HG03521 (cell line): Measurements from ENCODE around the gene TSPAN32.

Experiments used
- ATAC-seq: cut with Tn5 transposase; IDR thresholded peaks from one replicate; pipeline ENCODE4 v1.9.1; 2021; ENCODE audit warnings: mild to moderate bottlenecking, moderate library complexity; ENCODE audit not compliant: unreplicated experiment

Gene TSPAN32

DNA sequence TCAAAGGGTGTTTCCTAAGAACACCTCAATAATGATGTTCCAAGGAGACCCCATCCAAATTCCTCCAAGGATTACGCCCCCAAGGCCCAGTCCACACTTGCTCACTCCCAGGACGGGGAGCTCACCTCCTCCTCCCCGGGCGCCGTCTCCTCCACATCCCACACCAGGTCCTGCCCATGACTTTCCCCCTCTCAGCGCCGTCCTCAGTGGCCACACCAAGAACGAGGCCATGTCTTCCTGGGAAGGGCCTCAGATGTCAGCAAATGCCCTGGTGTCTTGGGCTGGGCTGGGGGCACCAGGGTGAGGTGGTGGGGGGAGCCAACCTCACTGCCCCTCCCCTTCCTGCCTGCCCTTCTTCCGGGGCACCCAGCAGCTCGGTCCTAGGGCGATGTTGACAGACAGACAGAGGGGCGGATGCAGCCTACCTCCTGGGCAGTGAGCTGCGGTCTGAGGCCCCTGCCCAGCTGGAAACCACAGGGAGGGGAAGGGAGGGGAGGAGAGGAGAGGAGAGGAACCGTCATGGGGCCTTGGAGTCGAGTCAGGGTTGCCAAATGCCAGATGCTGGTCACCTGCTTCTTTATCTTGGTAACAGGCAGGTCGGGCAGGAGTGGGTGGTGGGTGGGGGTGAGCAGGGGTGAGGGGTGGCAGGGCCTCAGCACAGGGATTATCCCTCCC lies at the start of gene TSPAN32, which contains the start of gene C11orf21:
Gene TSPAN32, plus strand, starts transcription at position 383 of the 675 bp plus-strand sequence. Its CDS starts 137 bp downstream, at position 520.
Gene C11orf21, minus strand, starts transcription at position 288 of the 675 bp plus-strand sequence. Its CDS starts 110 bp downstream, at position 178.
- no peak for ATAC-seq

DNA sequence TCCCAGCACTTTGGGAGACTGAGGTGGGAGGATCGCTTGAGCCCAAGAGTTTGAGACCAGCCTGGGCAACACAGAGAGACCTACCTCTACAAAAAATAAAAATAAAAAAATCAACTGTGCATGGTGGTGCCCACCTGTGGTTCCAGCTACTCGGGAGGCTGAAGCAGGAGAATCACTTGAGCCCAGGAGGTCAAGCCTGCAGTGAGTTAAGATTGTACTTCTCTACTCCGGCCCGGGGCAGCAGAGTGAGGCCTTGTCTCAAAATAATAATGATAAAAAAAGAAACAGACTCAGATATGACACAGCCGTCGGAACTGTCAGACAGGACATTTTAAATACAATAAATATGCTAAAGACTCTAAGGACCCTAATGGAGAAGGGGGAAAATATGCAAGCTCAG lies 49.8 kb upstream of the TSPAN32 start:
- no peak for ATAC-seq

GRCh38 chr11:2256293-2256913 lies 45.4 kb upstream of the TSPAN32 start:
- ATAC-seq, result no peak

DNA sequence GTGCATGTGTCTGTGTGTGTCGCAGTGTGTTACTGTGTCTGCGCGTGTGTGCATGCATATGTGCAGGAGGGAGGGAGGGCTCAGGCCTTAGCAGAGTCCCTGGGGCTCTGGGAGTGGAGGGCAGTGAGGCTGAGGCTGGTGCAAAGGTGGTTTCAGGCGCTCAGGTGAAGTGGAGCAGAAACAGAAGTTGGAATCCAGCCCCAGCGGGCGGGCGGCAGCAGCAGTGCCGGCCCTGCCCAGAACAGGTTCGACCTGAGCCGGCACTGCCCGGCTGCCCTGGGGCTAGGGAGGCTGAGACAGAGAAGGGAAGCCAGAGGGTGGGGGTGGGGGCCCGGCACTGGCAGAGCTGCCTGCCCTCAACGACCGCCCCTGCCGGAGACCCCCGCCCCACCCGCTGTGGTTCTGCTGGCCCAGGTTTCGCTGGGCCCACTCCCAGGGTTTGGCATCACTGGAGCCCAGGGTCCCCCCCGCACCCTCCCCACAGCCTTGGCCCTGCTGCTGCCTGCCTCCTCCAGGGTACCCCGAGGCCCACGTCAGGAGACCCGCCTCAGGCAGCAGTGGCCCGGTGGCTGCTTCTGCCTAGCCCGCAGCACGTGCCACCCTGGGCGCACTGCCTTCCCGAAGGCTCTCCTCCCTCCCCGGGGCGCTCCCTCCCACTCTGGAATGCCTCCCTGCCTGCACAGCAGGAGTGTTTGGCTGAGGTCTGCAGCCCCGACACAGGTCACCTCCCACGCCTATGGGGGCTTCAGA lies 44.7 kb upstream of the TSPAN32 start:
- no peak for ATAC-seq

GRCh38 chr11:2258501-2259465 lies 43.0 kb upstream of the TSPAN32 start:
- ATAC-seq, result no peak

DNA sequence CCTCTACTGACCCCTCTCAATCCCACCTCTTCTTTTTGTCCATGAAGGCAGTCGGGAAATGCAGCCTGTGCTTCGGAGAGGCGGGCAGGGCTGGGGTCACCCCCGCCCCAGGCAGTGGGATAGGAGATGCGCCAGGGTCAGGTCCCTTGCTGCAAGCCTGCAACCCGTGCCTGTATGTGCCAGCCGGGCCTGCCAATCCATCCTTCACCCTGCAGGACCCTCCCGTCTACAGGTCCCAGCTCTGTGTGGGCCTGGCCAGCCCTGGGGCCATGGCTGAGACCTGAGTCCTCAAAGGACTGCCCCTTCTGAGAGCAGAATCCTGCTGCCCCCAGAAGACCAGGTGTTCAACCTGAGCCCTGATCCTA lies 42.4 kb upstream of the TSPAN32 start:
- no peak for ATAC-seq

DNA sequence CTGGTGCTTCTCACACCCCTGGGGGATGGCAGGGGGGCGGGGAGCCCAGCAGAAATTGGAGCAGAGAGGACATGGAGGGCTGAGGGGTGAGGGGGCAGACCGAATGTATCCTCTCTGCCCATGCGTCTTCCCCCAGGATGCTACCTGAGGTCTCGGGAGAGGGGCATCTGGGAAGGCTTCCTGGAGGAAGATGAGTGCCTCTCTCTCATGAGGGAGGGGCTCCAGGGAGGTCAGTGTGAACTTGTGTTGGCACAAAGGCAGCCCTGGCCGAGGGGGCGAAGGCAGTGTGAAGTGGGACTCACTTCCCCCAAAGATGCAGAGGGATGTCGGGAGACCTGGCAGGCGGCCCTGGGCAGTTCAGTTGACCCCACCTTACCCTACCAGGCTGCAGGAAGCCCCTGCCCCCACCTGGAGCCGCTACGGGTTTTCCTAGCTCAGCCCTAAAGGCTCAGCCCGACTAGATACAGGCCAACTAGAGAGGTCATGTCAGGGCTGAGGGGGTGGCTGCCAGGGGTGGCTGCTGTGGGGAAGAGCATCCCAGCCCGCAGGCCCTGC lies 41.8 kb upstream of the TSPAN32 start:
- ATAC-seq, result no peak

DNA sequence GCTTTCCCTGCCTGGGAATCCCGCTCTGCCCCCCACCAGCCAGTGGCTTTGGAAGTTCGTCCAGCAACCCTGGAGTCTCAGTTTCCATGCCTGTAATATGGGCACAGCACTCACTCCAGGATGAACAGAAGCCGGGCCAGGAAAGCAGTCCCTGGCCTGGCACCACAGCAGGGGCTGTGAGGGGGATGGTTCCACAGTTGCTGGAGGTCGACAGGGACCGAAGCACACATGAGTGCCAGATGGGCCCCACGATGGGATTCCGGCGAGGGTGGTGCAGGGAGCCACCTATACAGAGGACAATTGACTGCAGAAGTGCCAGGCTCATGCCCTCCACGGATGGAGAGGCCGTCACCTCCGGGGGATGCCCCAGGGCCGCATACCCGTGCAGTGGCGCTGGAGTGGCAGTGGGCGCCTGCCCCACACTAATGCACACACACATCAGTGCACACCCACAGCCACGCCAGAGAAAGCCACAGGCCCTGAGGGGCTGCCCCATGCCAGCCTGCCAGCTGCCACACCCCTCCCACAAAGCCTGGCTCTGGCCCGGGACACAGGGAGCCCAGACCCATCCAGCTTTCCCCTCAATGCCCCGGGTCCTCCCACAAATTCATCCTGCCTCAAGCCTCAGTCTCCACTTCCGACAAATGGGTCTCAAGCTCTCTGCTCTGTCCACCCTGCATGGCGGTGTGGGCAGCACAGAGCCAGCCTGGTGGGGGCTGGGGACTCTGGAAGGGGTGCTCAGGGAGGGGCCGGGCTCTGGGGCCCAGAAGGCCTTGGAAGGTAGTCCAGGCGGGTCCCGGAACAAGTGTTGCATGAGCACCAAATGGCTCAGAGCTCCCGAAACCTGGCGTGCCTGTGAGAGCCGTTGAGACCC lies 41.1 kb upstream of the TSPAN32 start:
- ATAC-seq, result no peak

- ATAC-seq, result no peak
These were observed 40.2 kb upstream of the TSPAN32 start for GRCh38 chr11:2261436-2262230.

DNA sequence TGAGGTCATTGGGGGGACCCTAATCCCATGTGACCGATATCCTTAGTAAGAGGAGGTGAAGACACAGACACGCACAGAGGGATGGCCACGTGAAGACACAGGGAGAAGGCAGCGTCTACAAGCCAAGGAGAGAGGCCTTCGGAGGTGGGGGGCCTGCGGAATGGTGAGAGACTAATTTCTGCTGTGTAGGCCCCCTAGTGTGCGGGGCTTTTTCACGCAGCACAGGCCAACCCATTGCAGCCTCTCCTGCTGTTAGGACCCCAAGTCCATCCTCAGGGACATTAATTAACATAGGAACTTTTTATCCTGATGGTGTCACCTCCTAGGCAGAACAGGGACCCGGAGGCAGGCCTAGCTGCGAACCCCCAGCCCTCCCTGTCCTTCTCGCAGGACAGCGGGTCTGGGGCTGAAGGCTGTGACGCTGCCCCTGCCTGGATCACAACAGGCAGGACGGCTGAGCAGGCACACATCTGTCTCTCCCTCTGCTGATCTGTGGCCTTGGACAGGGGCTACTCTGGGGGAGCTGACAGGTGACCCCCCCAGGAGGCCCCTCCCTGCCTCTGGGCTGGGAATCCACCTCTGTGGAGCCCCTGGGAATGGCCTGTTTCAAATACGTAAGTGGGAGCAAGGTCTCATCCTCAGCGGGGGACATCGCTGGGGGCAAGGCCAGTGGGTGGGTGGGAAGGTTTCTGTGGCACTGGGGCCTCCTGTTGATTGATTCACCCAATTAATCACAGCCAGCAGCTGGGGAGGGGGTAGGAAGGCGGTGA lies 39.3 kb upstream of the TSPAN32 start:
- no peak for ATAC-seq

GRCh38 chr11:2263071-2263565 lies 38.7 kb upstream of the TSPAN32 start:
- ATAC-seq, result no peak

- ATAC-seq, result no peak
These were observed 38.0 kb upstream of the TSPAN32 start for GRCh38 chr11:2263724-2264360.

GRCh38 chr11:2264366-2265053 lies 37.3 kb upstream of the TSPAN32 start:
- no peak for ATAC-seq

DNA sequence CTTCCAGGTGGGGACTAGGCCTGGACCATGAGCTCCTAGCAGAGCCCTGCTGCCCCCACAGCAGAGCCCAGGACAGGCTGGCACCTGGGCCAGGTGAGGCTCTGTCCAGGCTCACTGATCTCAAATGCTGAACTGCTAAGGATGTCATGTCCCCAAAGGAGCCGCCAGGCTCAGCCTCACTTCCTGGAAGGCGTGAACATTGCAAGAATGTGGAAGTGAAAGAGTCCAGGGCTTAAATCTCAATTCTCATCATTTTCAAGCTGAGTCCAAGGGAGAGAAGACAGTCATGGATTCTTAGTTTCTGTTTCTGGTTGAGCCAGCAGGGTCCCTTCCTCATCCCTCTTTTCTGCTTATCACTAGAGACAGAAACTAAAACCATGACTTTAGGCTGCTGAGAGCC lies 36.4 kb upstream of the TSPAN32 start:
- no peak for ATAC-seq

- ATAC-seq, result no peak
These were observed 35.8 kb upstream of the TSPAN32 start for GRCh38 chr11:2265854-2266585.
